GM12891 (cell line): Measurements from ENCODE around the gene PPP1R36.

Source experiments
- PAX5 ChIP-seq: IDR thresholded peaks from 2 replicates; pipeline ENCODE4 v1.6.1; 2011; ENCODE audit warnings: low read length, moderate library complexity, mild to moderate bottlenecking; ENCODE audit not compliant: insufficient read depth, severe bottlenecking
- POLR2A ChIP-seq: IDR thresholded peaks from 2 replicates; pipeline ENCODE4 v1.6.1; 2011; ENCODE audit warnings: low read depth, low read length, control low read depth
- POLR2AphosphoS5 ChIP-seq: IDR thresholded peaks from 2 replicates; pipeline ENCODE4 v1.6.1; 2011; ENCODE audit warnings: low read depth, low read length, control low read depth
- POU2F2 ChIP-seq: IDR thresholded peaks from 2 replicates; pipeline ENCODE4 v1.6.1; 2011; ENCODE audit warnings: low read depth, mild to moderate bottlenecking, control low read depth, low read length, moderate library complexity
- SPI1 ChIP-seq: IDR thresholded peaks from 2 replicates; pipeline ENCODE4 v1.6.1; 2011; ENCODE audit warnings: low read depth, low read length, control low read depth
- TAF1 ChIP-seq: IDR thresholded peaks from 2 replicates; pipeline ENCODE4 v1.6.1; 2011; ENCODE audit warnings: low read depth, low read length, control low read depth

DNA sequence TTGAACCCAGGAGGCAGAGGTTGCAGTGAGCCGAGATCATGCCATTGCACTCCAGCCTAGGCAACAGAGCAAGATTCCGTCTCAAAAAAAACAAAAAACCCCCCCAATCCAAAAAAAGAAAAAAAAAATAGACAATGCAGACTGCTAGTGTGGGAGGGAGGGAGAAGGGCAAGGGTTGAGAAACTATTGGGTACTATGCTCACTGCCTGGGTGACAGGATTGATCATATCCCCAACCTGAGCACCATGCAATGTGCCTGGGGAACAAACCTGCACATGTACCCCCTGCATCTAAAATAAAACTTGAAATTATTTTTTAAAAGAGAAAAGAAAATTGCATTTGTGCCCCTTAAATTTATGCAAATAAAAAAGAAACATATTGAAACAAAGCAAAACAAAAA is 88.9 kb downstream of the PPP1R36 start:
- TF ChIP-seq POLR2AphosphoS5 = no peak
- TF ChIP-seq POLR2A = no peak
- TF ChIP-seq SPI1 = no peak
- no peak for TF ChIP-seq TAF1
- TF ChIP-seq PAX5 = no peak
- TF ChIP-seq POU2F2 = no peak
